HCT116 (cell line): Measurements from ENCODE around the gene PPP1R12B. TPM values are rescaled to one million over a fixed set of nuclear protein-coding genes. Genes with fewer than 3 reads are reported as not detected.

Experiments
- ATAC-seq: fragments of 200-7000 bp; cut with Tn5 transposase; 2 replicates; pipeline ENCODE4 v1.9.1; 2020; ENCODE audit warnings: mild to moderate bottlenecking, moderate library complexity
- BruUV-seq: library from RNA; stranded (reverse); fragments of 400-500 nt; replicated peaks from 2 replicates; lab custom pipeline; 2021; lab: Mats Ljungman, UMichigan
- CTCF ChIA-PET: fragments of 300-600 bp; sonication (Branson Sonifier 250); formaldehyde crosslinking; loops from one replicate; lab custom pipeline; 2021; ENCODE audit warnings: antibody characterized with exemption; lab: Charles Lee
- POLR2A ChIA-PET: fragments of 300-600, 350-600 bp; sonication (Branson Sonifier 250); formaldehyde crosslinking; loops from one replicate; lab custom pipeline; 2021; ENCODE audit warnings: antibody characterized with exemption; lab: Charles Lee
- RAD21 ChIA-PET, 2 experiments: fragments of 300-600 bp; sonication (Branson Sonifier 250); formaldehyde crosslinking; loops; one replicate each; lab custom pipeline; 2023; ENCODE audit warnings: low total read pairs in 2 of 2; ENCODE audit not compliant: uncharacterized antibody in 2 of 2, unreplicated experiment in 2 of 2, low non-redundant PET in 1 of 2; lab: Charles Lee
- DNase-seq: peaks from one replicate; pipeline ENCODE4 v3.0.0-alpha.2; 2010; ENCODE audit warnings: low read depth, low spot score
- H2AFZ ChIP-seq: fragments of 200-600 bp; shearing (Covaris generic), sonication (generic); 2 replicates; pipeline ENCODE4 v1.6.1; 2017; ENCODE audit warnings: low read depth, mixed run types, mixed read lengths, antibody characterized with exemption, low read length; ENCODE audit not compliant: poor library complexity, severe bottlenecking
- H3K27ac ChIP-seq: 2 replicates; pipeline ENCODE4 v1.5.1; 2012; ENCODE audit warnings: low read depth, low read length
- H3K27me3 ChIP-seq: fragments of 200-600 bp; sonication (generic); 2 replicates; pipeline ENCODE4 v1.6.1; 2016; ENCODE audit warnings: mixed run types, low read length, mixed read lengths; ENCODE audit not compliant: insufficient read depth
- H3K36me3 ChIP-seq, 2 experiments: fragments of 200-500 bp in 1 of 2; fragments of 200-600 bp in 1 of 2; sonication (Bioruptor generic) in 1 of 2; sonication (generic) in 1 of 2; 2 replicates each; pipeline versions ENCODE4 v1.5.1 to v1.6.1; 2014 to 2016; ENCODE audit warnings: low read length in 2 of 2, inconsistent platforms in 1 of 2, mixed read lengths in 1 of 2, mixed run types in 1 of 2; ENCODE audit not compliant: insufficient read depth in 2 of 2, control insufficient read depth in 1 of 2
- H3K4me1 ChIP-seq, 2 experiments: fragments of 200-600 bp in 1 of 2; sonication (generic) in 1 of 2; 2 replicates each; pipeline versions ENCODE4 v1.5.1 to v1.6.1; 2012 to 2017; ENCODE audit warnings: low read length in 2 of 2, inconsistent platforms in 1 of 2, mild to moderate bottlenecking in 1 of 2, mixed read lengths in 1 of 2, mixed run types in 1 of 2, moderate library complexity in 1 of 2; ENCODE audit not compliant: insufficient read depth in 2 of 2, control insufficient read depth in 1 of 2
- H3K4me2 ChIP-seq: fragments of 200-600 bp; sonication (generic); 2 replicates; pipeline ENCODE4 v1.6.1; 2017; ENCODE audit warnings: mixed run types, low read length, mixed read lengths
- H3K4me3 ChIP-seq, 2 experiments: fragments of 200-600 bp in 1 of 2; sonication (generic) in 1 of 2; replicated peaks in 1 of 2; 2 replicates each; pipeline ENCODE4 v1.5.1; 2011 to 2016; ENCODE audit warnings: low read length in 2 of 2, control low read depth in 1 of 2, low read depth in 1 of 2, mild to moderate bottlenecking in 1 of 2, mixed read lengths in 1 of 2, mixed run types in 1 of 2
- H3K79me2 ChIP-seq: fragments of 200-600 bp; sonication (generic); 2 replicates; pipeline ENCODE4 v1.6.1; 2017; ENCODE audit warnings: mild to moderate bottlenecking, mixed run types, low read length, moderate library complexity, mixed read lengths; ENCODE audit not compliant: insufficient read depth
- H3K9ac ChIP-seq: fragments of 200-600 bp; sonication (generic); 2 replicates; pipeline ENCODE4 v1.6.1; 2016; ENCODE audit warnings: low read length, mixed read lengths
- H3K9me2 ChIP-seq: fragments of 200-600 bp; sonication (generic), shearing (Covaris generic); 2 replicates; pipeline ENCODE4 v1.6.1; 2017; ENCODE audit warnings: mixed run types, mild to moderate bottlenecking, moderate library complexity; ENCODE audit not compliant: insufficient read depth
- H3K9me3 ChIP-seq, 2 experiments: fragments of 200-500 bp in 1 of 2; fragments of 200-600 bp in 1 of 2; sonication (Bioruptor generic) in 1 of 2; sonication (generic) in 1 of 2; 2 replicates each; pipeline ENCODE4 v1.6.1; 2014 to 2017; ENCODE audit warnings: low read length in 2 of 2, mixed read lengths in 2 of 2, inconsistent platforms in 1 of 2, low read depth in 1 of 2, mild to moderate bottlenecking in 1 of 2, mixed run types in 1 of 2, moderate library complexity in 1 of 2; ENCODE audit not compliant: control insufficient read depth in 1 of 2, insufficient read depth in 1 of 2
- H4K20me1 ChIP-seq: fragments of 200-600 bp; sonication (generic), shearing (Covaris generic); 2 replicates; pipeline ENCODE4 v1.6.1; 2017; ENCODE audit warnings: mixed run types, mild to moderate bottlenecking, moderate library complexity; ENCODE audit not compliant: insufficient read depth
- CBX3 ChIP-seq: IDR thresholded peaks from 2 replicates; pipeline ENCODE4 v1.6.1; 2012; ENCODE audit warnings: low read depth
- CEBPB ChIP-seq: IDR thresholded peaks from 2 replicates; pipeline ENCODE4 v1.6.1; 2012; ENCODE audit warnings: low read depth
- EZH2phosphoT487 ChIP-seq: fragments of 200-600 bp; IDR thresholded peaks from 2 replicates; pipeline ENCODE4 v1.6.1; 2018; ENCODE audit warnings: antibody characterized with exemption, borderline replicate concordance
- FOSL1 ChIP-seq: IDR thresholded peaks from 2 replicates; pipeline ENCODE4 v1.6.1; 2012; ENCODE audit warnings: low read depth
- REST ChIP-seq: IDR thresholded peaks from 2 replicates; pipeline ENCODE4 v1.6.1; 2012; ENCODE audit warnings: low read depth
- SP1 ChIP-seq: IDR thresholded peaks from 2 replicates; pipeline ENCODE4 v1.6.1; 2012; ENCODE audit warnings: low read depth
- ZBTB33 ChIP-seq: IDR thresholded peaks from 2 replicates; pipeline ENCODE4 v1.6.1; 2011; ENCODE audit warnings: mild to moderate bottlenecking, low read length, moderate library complexity; ENCODE audit not compliant: insufficient replicate concordance; ENCODE audit errors: extremely low read depth
- intact Hi-C: fragments of 100-400 bp; cut with micrococcal nuclease; formaldehyde crosslinking; loops from 2 replicates; pipeline ENCODE4 v1.10.0; 2022
- total RNA-seq: library from RNA; stranded (reverse); gene quantifications from one replicate; pipeline ENCODE4 v1.2.1, GENCODE V29; 2021; ENCODE audit not compliant: unreplicated experiment

The PPP1R12B gene
- total RNA-seq, 1 experiment from 2014 or later, result 14.3 TPM

- TF ChIP-seq REST (no peak), EZH2phosphoT487 (no peak), ZBTB33 (no peak)
These were observed 442 bp upstream of the PPP1R12B start (continued) for GRCh38 chr1:202348005-202348508.

- ChIA-PET RAD21 (no interaction called here), POLR2A (interaction anchor here (1.5 kb wide), 1 partner anchor 7 kb away, joined by 4 read pairs; the partner anchor contains the start of gene UBE2T), CTCF (no interaction called here)
- peak overlapping the region; percentile 50; the same call in 1 of the 2 replicates for H3K27ac ChIP-seq
- intact Hi-C loops, result loop anchor here (10.0 kb wide), 1 partner anchor 105 kb away; no protein-coding TSS in a partner anchor
- TF ChIP-seq CEBPB (no peak), CBX3 (no peak), FOSL1 (no peak), SP1 (no peak)
- peak overlapping the region; percentile 71 for H3K9ac ChIP-seq
- H3K9me2 ChIP-seq, result no peaks in the 10 kb centered on the region
- peaks cover 4 to 15% of the 10 kb centered on the region in 2 experiments for H3K4me1 ChIP-seq
- peak overlapping the region; percentile 84 for H3K4me2 ChIP-seq
- H3K27me3 ChIP-seq, result no peaks in the 10 kb centered on the region
- DNase-seq (no peak), ATAC-seq (no peak; the same call in 1 of the 2 replicates)
- H4K20me1 ChIP-seq, result no peaks in the 10 kb centered on the region
- no peak overlapping the region for H2AFZ ChIP-seq
- H3K79me2 ChIP-seq, result peaks cover 14% of the 10 kb centered on the region
- no TSS peak for BruUV-seq
- no peaks in the 10 kb centered on the region for H3K36me3 ChIP-seq
- H3K9me3 ChIP-seq, result no peaks in the 10 kb centered on the region
- peak overlapping the region; percentile 63 to 81 for H3K4me3 ChIP-seq
These were observed 868 bp downstream of the PPP1R12B start for GRCh38 chr1:202349206-202349928.
